HepG2 (cell line): ENCODE results near the gene ZNF184. TPM values are rescaled to one million over a fixed set of nuclear protein-coding genes. Genes with fewer than 3 reads are reported as not detected.

Experiments used
- BCL6 ChIP-seq: IDR thresholded peaks from 2 replicates; pipeline ENCODE4 v1.6.1; 2016; ENCODE audit warnings: missing genetic modification reagents, missing compliant biosample characterization
- E2F5 ChIP-seq: sonication (generic); formaldehyde crosslinking; conservative IDR thresholded peaks from 2 replicates; pipeline ENCODE4 v1.4.0; 2020; ENCODE audit warnings: missing genetic modification reagents
- IRF2 ChIP-seq: IDR thresholded peaks from 2 replicates; pipeline ENCODE4 v1.6.1; 2018; ENCODE audit warnings: missing genetic modification reagents, missing compliant biosample characterization
- JUNB ChIP-seq: sonication (generic); formaldehyde crosslinking; IDR thresholded peaks from 2 replicates; pipeline ENCODE4 v1.8.0; 2022; ENCODE audit warnings: missing genetic modification reagents, mild to moderate bottlenecking, borderline replicate concordance
- NR2F2 ChIP-seq: IDR thresholded peaks from 2 replicates; pipeline ENCODE4 v1.6.1; 2012; ENCODE audit warnings: low read depth, inconsistent platforms, borderline replicate concordance
- RERE ChIP-seq: IDR thresholded peaks from 2 replicates; pipeline ENCODE4 v1.6.1; 2016; ENCODE audit warnings: low read depth, missing genetic modification reagents, missing compliant biosample characterization
- ZBTB25 ChIP-seq: IDR thresholded peaks from 2 replicates; pipeline ENCODE4 v1.6.1; 2018; ENCODE audit warnings: missing genetic modification reagents
- ZBTB7B ChIP-seq: sonication (generic); formaldehyde crosslinking; IDR thresholded peaks from 2 replicates; pipeline ENCODE4 v1.4.0; 2020; ENCODE audit warnings: missing genetic modification reagents
- ZKSCAN1 ChIP-seq: fragments of 150-350 bp; IDR thresholded peaks from 2 replicates; pipeline ENCODE4 v1.6.1; 2014; ENCODE audit warnings: low read length
- ZNF552 ChIP-seq: sonication (generic); formaldehyde crosslinking; IDR thresholded peaks from 2 replicates; pipeline ENCODE4 v1.9.0; 2022; ENCODE audit warnings: missing genetic modification reagents, mild to moderate bottlenecking, borderline replicate concordance
- polyA plus RNA-seq, 8 experiments: library from polyadenylated mRNA; depleted of rRNA in 3 of 8; stranded (reverse) in 7 of 8; unstranded in 1 of 8; fragments of >200 nt; fragmentation: Illumina TruSeq in 4 of 8; extraction: Trizol in 4 of 8; gene quantifications; 2 replicates each; pipeline versions ENCODE4 v1.2.1 to v1.2.3, GENCODE V29; 2011 to 2016; ENCODE audit warnings: low read depth in 4 of 8, missing spikeins in 1 of 8, mixed read lengths in 1 of 8; ENCODE audit not compliant: insufficient read depth in 1 of 8
- total RNA-seq, 5 experiments: library from RNA; depleted of rRNA; stranded (reverse); fragments of >200 nt; fragmentation: Illumina TruSeq; extraction: Trizol; gene quantifications; 2 replicates each; pipeline ENCODE4 v1.2.3, GENCODE V29; 2016; ENCODE audit warnings: low read depth in 1 of 5

The ZNF184 gene
- total and polyA plus RNA-seq, 2 of the 13 experiments (the other 11 are each of a cell fraction or from before 2014, with no cell fraction given): 2.1 to 10.1 TPM

GRCh38 chr6:27472617-27473400, at the start of gene ZNF184 (continued):
- TF ChIP-seq ZBTB7B (CRISPR knock-in tag): no peak
- peak; percentile 95 for TF ChIP-seq ZBTB25 (CRISPR knock-in tag)
- peak; percentile 98 for TF ChIP-seq IRF2
- no peak; the same call in 1 of the 2 replicates for TF ChIP-seq NR2F2
- no peak for TF ChIP-seq RERE (CRISPR knock-in tag)
- TF ChIP-seq ZKSCAN1: 0 out of 2 replicates have a peak, but pooled peaks have one; percentile 8
- peak; percentile 79 for TF ChIP-seq E2F5
- TF ChIP-seq JUNB (CRISPR knock-in tag): no peak
- TF ChIP-seq BCL6: peak; percentile 25; the same call in 1 of the 2 replicates
- TF ChIP-seq ZNF552 (CRISPR knock-in tag): peak; percentile 70
